Thyroid gland (tissue), 4 donors: ENCODE data around the gene TMEM121B. TPM values are rescaled to one million over a fixed set of nuclear protein-coding genes. Genes with fewer than 3 reads are reported as not detected.

ENCODE experiments used
- DNase-seq, 2 donors: peaks; one replicate each; pipeline ENCODE4 v3.0.0-alpha.2; 2019
- H3K27ac ChIP-seq, 3 donors: fragments of 200-600 bp; sonication (generic); 1 replicate in 2 of 3; 2 replicates in 1 of 3; pipeline ENCODE4 v1.5.1; 2016 to 2019; ENCODE audit warnings: mild to moderate bottlenecking in 1 of 3, moderate library complexity in 1 of 3
- H3K27me3 ChIP-seq: fragments of 200-600 bp; sonication (generic); one replicate; pipeline ENCODE4 v1.5.1; 2019
- H3K36me3 ChIP-seq, 2 donors: fragments of 200-600 bp; sonication (generic); one replicate each; pipeline ENCODE4 v1.5.1; 2016 to 2019
- H3K4me1 ChIP-seq, 2 donors: fragments of 200-600 bp; sonication (generic); one replicate each; pipeline ENCODE4 v1.5.1; 2017 to 2019
- H3K4me3 ChIP-seq, 3 donors: fragments of 200-600 bp; sonication (generic); replicated peaks in 1 of 3; 1 replicate in 2 of 3; 2 replicates in 1 of 3; pipeline ENCODE4 v1.5.1; 2016; ENCODE audit warnings: mild to moderate bottlenecking in 1 of 3
- H3K9me3 ChIP-seq: fragments of 200-600 bp; sonication (generic); one replicate; pipeline ENCODE4 v1.5.1; 2017
- POLR2A ChIP-seq, 2 donors: fragments of 450-650 bp; IDR thresholded peaks; one replicate each; pipeline ENCODE4 v1.6.1; 2017; ENCODE audit warnings: antibody characterized with exemption in 2 of 2, mild to moderate bottlenecking in 2 of 2, moderate library complexity in 1 of 2
- WGBS, 2 donors: methylation state at CpG; one replicate each; pipeline ENCODE4 v1.1.5; 2017; 5-methylcytosine and 5-hydroxymethylcytosine counted together
- intact Hi-C: fragments of 100-400 bp; cut with DNase I; formaldehyde crosslinking; loops from one replicate; pipeline ENCODE4 v1.15.1; 2023
- total RNA-seq, 4 donors: library from RNA; depleted of rRNA; stranded (reverse); fragments of >200 nt; gene quantifications; one replicate each; pipeline ENCODE4 v1.2.3, GENCODE V29; 2016
- TF ChIP-seq, protein P1 (sequence below), 6 experiments: fragments of 200-600 bp in 3 of 6; fragments of 450-650 bp in 3 of 6; sonication (generic) in 3 of 6; IDR thresholded peaks; one replicate each; pipeline ENCODE4 v1.5.1; 2016 to 2019; ENCODE audit warnings: antibody characterized with exemption in 6 of 6, mild to moderate bottlenecking in 2 of 6, inconsistent platforms in 1 of 6, moderate library complexity in 1 of 6

TMEM121B gene
- total RNA-seq, 4 donors from 2014 or later: 0.10 to 0.17 TPM; not detected in 2

DNA sequence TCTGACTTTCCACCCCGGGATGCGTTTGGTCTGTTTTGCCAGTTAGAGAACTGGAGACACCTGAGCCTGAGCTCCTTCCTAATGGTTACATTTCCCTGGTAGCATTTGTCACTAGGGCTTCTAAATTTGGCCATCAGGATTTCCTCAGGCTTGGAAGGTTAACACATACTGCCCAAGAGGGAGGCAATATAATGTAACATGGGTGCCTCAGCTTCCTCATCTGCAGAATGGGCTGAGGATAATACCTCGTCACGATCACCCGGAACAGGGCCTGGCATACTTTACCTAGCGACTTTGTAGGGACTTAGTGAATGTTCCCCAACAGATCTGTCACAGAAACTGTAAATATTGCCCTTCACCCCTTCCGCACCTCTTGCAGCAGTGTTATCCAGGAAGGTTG lies 25.1 kb downstream of the TMEM121B start:
- no peaks in the 10 kb centered on the region for H3K27me3 ChIP-seq
- TF ChIP-seq, protein P1, sequence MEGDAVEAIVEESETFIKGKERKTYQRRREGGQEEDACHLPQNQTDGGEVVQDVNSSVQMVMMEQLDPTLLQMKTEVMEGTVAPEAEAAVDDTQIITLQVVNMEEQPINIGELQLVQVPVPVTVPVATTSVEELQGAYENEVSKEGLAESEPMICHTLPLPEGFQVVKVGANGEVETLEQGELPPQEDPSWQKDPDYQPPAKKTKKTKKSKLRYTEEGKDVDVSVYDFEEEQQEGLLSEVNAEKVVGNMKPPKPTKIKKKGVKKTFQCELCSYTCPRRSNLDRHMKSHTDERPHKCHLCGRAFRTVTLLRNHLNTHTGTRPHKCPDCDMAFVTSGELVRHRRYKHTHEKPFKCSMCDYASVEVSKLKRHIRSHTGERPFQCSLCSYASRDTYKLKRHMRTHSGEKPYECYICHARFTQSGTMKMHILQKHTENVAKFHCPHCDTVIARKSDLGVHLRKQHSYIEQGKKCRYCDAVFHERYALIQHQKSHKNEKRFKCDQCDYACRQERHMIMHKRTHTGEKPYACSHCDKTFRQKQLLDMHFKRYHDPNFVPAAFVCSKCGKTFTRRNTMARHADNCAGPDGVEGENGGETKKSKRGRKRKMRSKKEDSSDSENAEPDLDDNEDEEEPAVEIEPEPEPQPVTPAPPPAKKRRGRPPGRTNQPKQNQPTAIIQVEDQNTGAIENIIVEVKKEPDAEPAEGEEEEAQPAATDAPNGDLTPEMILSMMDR (IDR thresholded peaks at IDR 0.05): no peak
- TF ChIP-seq POLR2A (IDR thresholded peaks at IDR 0.05): no peak
- no peak for DNase-seq
- 93 to 96% methylated on average over 7 of the region's 7 CpGs for WGBS, 2 donors
- no peak overlapping the region for H3K27ac ChIP-seq
- H3K4me1 ChIP-seq: no peaks in the 10 kb centered on the region
- peaks cover 16 to 27% of the 10 kb centered on the region in 2 donors for H3K36me3 ChIP-seq
- no peak overlapping the region for H3K4me3 ChIP-seq
- no peaks in the 10 kb centered on the region for H3K9me3 ChIP-seq
- intact Hi-C loops: no loop called here

DNA sequence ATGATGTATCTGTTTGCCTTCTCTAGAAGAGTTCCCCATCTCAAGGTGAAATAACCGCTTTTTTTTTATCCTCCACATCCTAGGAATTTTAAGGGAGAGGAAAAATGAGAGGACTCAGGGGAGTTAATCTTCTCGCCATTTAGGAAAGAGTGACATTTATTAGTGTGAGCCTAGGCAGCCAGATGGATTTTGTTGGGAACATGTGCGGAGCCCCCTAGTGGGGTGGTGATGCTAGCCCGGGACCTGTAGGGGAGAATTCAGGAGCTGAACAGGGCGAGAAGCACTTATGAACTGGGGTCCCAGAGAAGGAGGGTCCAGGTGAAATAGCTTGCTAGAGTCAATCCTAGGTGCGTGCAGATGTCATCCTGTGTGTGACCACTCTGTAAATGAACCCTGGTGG lies 25.6 kb downstream of the TMEM121B start:
- Histone ChIP-seq H3K27me3 (no peaks in the 10 kb centered on the region), H3K27ac (no peak overlapping the region), H3K4me3 (no peak overlapping the region), H3K9me3 (no peaks in the 10 kb centered on the region), H3K36me3 (peaks cover 11 to 22% of the 10 kb centered on the region in 2 donors), H3K4me1 (no peaks in the 10 kb centered on the region)
- intact Hi-C loops: no loop called here
- TF ChIP-seq POLR2A (IDR thresholded peaks at IDR 0.05): no peak
- TF ChIP-seq, protein P1 (IDR thresholded peaks at IDR 0.05): no peak
- WGBS, 2 donors: 86 to 90% methylated on average over 6 of the region's 6 CpGs
- DNase-seq: no peak

DNA sequence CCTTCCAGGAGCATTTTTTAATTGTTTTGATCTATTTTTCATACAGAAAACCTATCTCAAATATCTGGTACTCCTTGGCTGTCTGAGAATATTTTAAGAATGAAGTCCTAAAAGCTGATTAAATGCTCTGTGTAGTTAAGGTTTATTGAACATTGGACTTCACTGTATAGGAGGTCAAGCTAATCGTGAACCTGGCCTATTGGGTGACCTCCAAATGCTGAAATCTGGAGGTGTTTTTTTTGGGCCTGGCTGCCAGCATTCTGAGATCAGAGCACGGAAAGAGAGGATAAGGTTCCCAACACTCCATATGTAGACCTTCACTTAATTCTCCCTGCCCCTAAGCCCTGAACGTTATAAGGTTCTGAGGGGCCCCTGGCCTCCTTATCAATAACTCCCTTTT lies 28.1 kb downstream of the TMEM121B start:
- no peak for DNase-seq
- TF ChIP-seq, protein P1 (IDR thresholded peaks at IDR 0.05): no peak
- TF ChIP-seq POLR2A (IDR thresholded peaks at IDR 0.05): no peak

DNA sequence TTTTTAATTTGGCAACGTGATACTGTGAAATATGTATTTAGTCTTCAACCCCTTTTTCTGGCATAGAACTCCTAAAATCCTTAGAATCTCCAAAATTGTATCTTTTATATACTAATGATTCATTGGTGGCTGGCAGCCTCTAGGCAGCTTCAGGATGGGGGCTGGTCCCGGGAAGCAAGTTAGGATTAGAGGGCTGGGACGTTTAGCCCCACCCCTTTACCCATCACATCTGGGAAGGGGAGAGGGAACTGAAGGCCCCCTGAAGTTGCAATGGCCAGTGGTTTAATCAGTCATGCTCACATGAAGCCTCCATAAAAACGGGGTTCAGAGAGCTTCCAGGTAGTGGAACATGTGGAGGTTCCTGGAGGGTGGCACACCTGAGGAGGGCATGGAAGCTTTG lies 29.3 kb downstream of the TMEM121B start:
- 73 to 77% methylated on average over 4 of the region's 4 CpGs for WGBS, 2 donors
- intact Hi-C loops: no loop called here
- no peak for DNase-seq
- H3K4me3 ChIP-seq: no peak overlapping the region
- no peaks in the 10 kb centered on the region for H3K27me3 ChIP-seq
- no peaks in the 10 kb centered on the region for H3K36me3 ChIP-seq
- TF ChIP-seq, protein P1 (IDR thresholded peaks at IDR 0.05): no peak
- TF ChIP-seq POLR2A (IDR thresholded peaks at IDR 0.05): no peak
- H3K27ac ChIP-seq: no peak overlapping the region
- H3K9me3 ChIP-seq: no peaks in the 10 kb centered on the region
- H3K4me1 ChIP-seq: no peaks in the 10 kb centered on the region

More for the DNA sequence above, 28.1 kb downstream of the TMEM121B start:
- intact Hi-C loops: no loop called here
- no peak overlapping the region for H3K27ac ChIP-seq
- H3K4me3 ChIP-seq: no peak overlapping the region
- no peaks in the 10 kb centered on the region for H3K9me3 ChIP-seq
- H3K4me1 ChIP-seq: no peaks in the 10 kb centered on the region
- H3K36me3 ChIP-seq: no peaks in the 10 kb centered on the region
- H3K27me3 ChIP-seq: no peaks in the 10 kb centered on the region
- WGBS, 2 donors: 86 to 90% methylated on average over 3 of the region's 3 CpGs

DNA sequence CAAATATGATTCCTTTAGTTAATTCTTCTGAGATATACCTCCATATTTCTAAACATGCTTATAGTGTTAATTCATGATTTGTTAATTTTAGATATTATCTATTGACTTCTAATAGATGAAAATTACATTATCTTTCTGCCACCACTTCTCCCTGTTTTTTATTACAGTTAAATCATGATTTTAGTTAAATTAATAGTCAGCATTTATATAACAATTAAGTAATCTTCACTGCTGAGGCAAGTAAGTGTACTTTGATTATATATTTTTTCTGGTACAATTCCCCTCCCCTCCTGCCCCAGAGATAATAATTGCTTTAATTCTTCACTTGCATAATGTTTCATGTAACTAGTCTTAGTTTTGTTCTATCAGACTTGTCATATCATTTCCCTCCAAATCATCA lies 30.6 kb downstream of the TMEM121B start:
- DNase-seq: no peak
- no peaks in the 10 kb centered on the region for H3K27me3 ChIP-seq
- TF ChIP-seq POLR2A (IDR thresholded peaks at IDR 0.05): no peak
- TF ChIP-seq, protein P1 (IDR thresholded peaks at IDR 0.05): no peak
- no peak overlapping the region for H3K4me3 ChIP-seq
- H3K27ac ChIP-seq: no peak overlapping the region
- H3K4me1 ChIP-seq: peaks cover 4 to 6% of the 10 kb centered on the region in 2 donors
- intact Hi-C loops: no loop called here
- H3K36me3 ChIP-seq: no peaks in the 10 kb centered on the region
- H3K9me3 ChIP-seq: no peaks in the 10 kb centered on the region
